Measurements from ENCODE around the gene USF3. TPM values are rescaled to one million over a fixed set of nuclear protein-coding genes. Genes with fewer than 3 reads are reported as not detected.

Gene USF3
- total and polyA plus RNA-seq, 2 of the 8 experiments (the other 6 are each of a cell fraction or from before 2014, with no cell fraction given), result 9.6 to 18.5 TPM

GRCh38 chr3:113663761-113664160 lies 32.7 kb downstream of the USF3 start (continued):
- TF ChIP-seq CHD7 (IDR thresholded peaks at IDR 0.05; ENCODE audit: insufficient replicate concordance, low read length) (no peak), HDAC6 (IDR thresholded peaks at IDR 0.05; ENCODE audit: low read depth, low read length) (no peak), CTCF (IDR thresholded peaks at IDR 0.05; ENCODE audit: control extremely low read depth in 1 of 3, insufficient read depth in 1 of 3, low read depth in 1 of 3, low read length in 3 of 3) (no peak), GTF2F1 (IDR thresholded peaks at IDR 0.05; ENCODE audit: borderline replicate concordance, low read depth, low read length) (no peak), POLR2A (IDR thresholded peaks at IDR 0.05; ENCODE audit: control extremely low read depth in 1 of 2, low read depth in 2 of 2, low read length in 2 of 2) (no peak)

All from H1 (cell line).